ENCODE measurements around the gene RBBP9. TPM values are rescaled to one million over a fixed set of nuclear protein-coding genes. Genes with fewer than 3 reads are reported as not detected.
"Not testable (repeated sequence)": the region's sequence is repeated elsewhere in the genome, so short reads cannot be mapped to it uniquely, and the experiment has no call there.

The RBBP9 gene
- total RNA-seq, 1 experiment from 2014 or later = 3.5 TPM

DNA sequence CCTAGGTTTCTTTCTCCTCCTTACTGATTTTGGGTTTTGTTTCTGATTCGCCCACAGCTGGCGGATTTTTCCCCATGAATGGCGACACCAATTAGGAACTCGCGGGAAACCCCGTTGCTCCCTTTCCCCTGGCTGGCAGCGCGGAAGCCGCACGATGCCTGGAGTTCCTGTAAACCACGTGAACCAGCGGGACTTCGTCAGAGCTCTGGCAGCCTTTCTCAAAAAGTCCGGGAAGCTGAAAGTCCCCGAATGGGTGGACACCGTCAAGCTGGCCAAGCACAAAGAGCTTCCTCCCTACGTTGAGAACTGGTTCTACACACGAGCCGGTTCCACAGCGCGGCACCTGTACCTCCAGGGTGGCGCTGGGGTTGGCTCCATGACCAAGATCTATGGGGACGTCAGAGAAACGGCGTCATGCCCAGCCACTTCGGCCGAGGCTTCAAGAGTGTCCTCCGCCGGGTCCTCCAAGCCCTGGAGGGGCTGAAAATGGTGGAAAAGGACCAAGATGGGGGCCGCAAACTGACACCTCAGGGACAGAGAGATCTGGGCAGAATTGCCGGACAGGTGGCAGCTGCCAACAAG, 7.5 kb upstream of the RBBP9 start:
- no TSS peak for BruUV-seq (replicated peaks)
- Mint-ChIP-seq H3K27me3 (ENCODE audit: unreplicated experiment) (no peaks in the 10 kb centered on the region), H3K27ac (ENCODE audit: unreplicated experiment) (no peak overlapping the region), H3K4me3 (ENCODE audit: low read depth, unreplicated experiment) (no peak overlapping the region), H3K9me3 (ENCODE audit: low read depth, unreplicated experiment) (no peaks in the 10 kb centered on the region), H3K4me1 (ENCODE audit: low read depth, unreplicated experiment) (no peaks in the 10 kb centered on the region), H3K36me3 (ENCODE audit: insufficient read depth, unreplicated experiment) (peaks cover 15% of the 10 kb centered on the region)
- CTCF ChIA-PET = no interaction called here
- no peak for DNase-seq
- intact Hi-C loops (cut with micrococcal nuclease; ENCODE audit: unreplicated experiment) = no loop called here
- TF ChIP-seq, protein P1, sequence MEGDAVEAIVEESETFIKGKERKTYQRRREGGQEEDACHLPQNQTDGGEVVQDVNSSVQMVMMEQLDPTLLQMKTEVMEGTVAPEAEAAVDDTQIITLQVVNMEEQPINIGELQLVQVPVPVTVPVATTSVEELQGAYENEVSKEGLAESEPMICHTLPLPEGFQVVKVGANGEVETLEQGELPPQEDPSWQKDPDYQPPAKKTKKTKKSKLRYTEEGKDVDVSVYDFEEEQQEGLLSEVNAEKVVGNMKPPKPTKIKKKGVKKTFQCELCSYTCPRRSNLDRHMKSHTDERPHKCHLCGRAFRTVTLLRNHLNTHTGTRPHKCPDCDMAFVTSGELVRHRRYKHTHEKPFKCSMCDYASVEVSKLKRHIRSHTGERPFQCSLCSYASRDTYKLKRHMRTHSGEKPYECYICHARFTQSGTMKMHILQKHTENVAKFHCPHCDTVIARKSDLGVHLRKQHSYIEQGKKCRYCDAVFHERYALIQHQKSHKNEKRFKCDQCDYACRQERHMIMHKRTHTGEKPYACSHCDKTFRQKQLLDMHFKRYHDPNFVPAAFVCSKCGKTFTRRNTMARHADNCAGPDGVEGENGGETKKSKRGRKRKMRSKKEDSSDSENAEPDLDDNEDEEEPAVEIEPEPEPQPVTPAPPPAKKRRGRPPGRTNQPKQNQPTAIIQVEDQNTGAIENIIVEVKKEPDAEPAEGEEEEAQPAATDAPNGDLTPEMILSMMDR (IDR thresholded peaks at IDR 0.05; ENCODE audit: unreplicated experiment) = no peak

DNA sequence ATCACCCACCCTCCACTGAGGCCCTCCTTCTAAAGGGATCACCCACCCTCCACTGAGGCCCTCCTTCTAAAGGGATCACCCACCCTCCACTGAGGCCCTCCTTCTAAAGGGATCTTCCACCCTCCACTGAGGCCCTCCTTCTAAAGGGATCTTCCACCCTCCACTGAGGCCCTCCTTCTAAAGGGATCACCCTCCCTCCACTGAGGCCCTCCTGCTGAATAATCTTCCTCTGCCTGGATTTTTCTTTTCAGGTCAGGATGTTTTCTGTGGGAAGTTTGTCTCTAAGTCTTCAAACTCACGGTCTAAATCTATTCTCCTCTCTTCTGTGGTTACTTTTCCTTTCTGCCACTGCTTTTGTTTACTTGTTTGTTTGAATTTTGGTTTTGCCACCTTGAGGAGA, 4.6 kb upstream of the RBBP9 start:
- BruUV-seq (replicated peaks); H3K27ac Mint-ChIP-seq (ENCODE audit: unreplicated experiment); H3K4me3 Mint-ChIP-seq (ENCODE audit: low read depth, unreplicated experiment); CTCF ChIA-PET; H3K27me3 Mint-ChIP-seq (ENCODE audit: unreplicated experiment); H3K9me3 Mint-ChIP-seq (ENCODE audit: low read depth, unreplicated experiment); intact Hi-C loops (cut with micrococcal nuclease; ENCODE audit: unreplicated experiment); H3K4me1 Mint-ChIP-seq (ENCODE audit: low read depth, unreplicated experiment); DNase-seq; H3K36me3 Mint-ChIP-seq (ENCODE audit: insufficient read depth, unreplicated experiment): not testable (repeated sequence)

DNA sequence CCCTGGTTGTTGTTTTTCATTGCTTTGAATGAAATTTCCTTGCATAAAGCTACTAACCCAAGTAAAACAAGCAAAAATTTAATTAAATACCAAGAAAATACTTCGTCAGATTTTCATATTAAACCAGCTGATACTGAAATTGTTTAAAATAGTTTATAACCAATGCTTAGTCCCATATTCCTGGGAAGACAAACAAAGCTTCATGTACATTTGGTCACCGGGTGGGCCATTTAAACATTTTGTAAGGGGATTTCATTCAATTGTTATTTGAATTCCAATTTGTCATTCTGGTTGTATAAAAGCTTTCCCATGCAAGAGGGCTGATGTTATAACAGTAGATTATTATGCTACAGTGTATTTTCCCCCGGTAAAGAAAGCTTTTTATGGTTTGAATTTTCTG, 578 bp upstream of the RBBP9 start:
- no peaks in the 10 kb centered on the region for H3K9me3 Mint-ChIP-seq (ENCODE audit: low read depth, unreplicated experiment)
- H3K4me1 Mint-ChIP-seq (ENCODE audit: low read depth, unreplicated experiment) = no peaks in the 10 kb centered on the region
- H3K27me3 Mint-ChIP-seq (ENCODE audit: unreplicated experiment) = no peaks in the 10 kb centered on the region
- DNase-seq = no peak
- H3K27ac Mint-ChIP-seq (ENCODE audit: unreplicated experiment) = no peak overlapping the region
- no TSS peak for BruUV-seq (replicated peaks)
- TF ChIP-seq, protein P1 (IDR thresholded peaks at IDR 0.05; ENCODE audit: unreplicated experiment) = no peak
- H3K36me3 Mint-ChIP-seq (ENCODE audit: insufficient read depth, unreplicated experiment) = peaks cover 6% of the 10 kb centered on the region
- H3K4me3 Mint-ChIP-seq (ENCODE audit: low read depth, unreplicated experiment) = no peak overlapping the region
- intact Hi-C loops (cut with micrococcal nuclease; ENCODE audit: unreplicated experiment) = no loop called here
- CTCF ChIA-PET = no interaction called here

DNA sequence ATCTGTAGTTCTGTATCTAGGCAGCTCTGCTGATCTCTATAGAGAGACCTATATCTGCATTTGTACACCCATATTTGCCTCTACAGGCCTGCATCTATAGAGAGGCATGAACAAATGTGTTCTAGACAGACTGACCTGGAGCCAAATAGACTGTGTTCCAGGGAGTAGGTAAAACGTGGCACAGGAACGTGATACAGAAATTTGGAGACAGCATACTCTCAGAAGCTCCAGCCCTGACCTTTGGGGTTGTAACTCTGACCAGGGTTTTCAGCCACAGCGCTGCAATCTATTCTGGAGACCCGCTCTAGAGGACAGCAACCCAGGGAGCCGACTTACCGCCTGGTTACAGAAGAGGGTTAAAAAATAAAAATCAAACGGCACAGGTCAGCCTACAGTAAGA, 983 bp downstream of the RBBP9 start:
- H3K27ac Mint-ChIP-seq (ENCODE audit: unreplicated experiment) = no peak overlapping the region
- BruUV-seq (replicated peaks) = TSS peak; percentile 33
- intact Hi-C loops (cut with micrococcal nuclease; ENCODE audit: unreplicated experiment) = no loop called here
- peaks cover 11% of the 10 kb centered on the region for H3K36me3 Mint-ChIP-seq (ENCODE audit: insufficient read depth, unreplicated experiment)
- peak overlapping the region; percentile 74 for H3K4me3 Mint-ChIP-seq (ENCODE audit: low read depth, unreplicated experiment)
- CTCF ChIA-PET = no interaction called here
- DNase-seq = no peak
- H3K9me3 Mint-ChIP-seq (ENCODE audit: low read depth, unreplicated experiment) = no peaks in the 10 kb centered on the region
- H3K27me3 Mint-ChIP-seq (ENCODE audit: unreplicated experiment) = no peaks in the 10 kb centered on the region
- TF ChIP-seq, protein P1 (IDR thresholded peaks at IDR 0.05; ENCODE audit: unreplicated experiment) = no peak
- no peaks in the 10 kb centered on the region for H3K4me1 Mint-ChIP-seq (ENCODE audit: low read depth, unreplicated experiment)

DNA sequence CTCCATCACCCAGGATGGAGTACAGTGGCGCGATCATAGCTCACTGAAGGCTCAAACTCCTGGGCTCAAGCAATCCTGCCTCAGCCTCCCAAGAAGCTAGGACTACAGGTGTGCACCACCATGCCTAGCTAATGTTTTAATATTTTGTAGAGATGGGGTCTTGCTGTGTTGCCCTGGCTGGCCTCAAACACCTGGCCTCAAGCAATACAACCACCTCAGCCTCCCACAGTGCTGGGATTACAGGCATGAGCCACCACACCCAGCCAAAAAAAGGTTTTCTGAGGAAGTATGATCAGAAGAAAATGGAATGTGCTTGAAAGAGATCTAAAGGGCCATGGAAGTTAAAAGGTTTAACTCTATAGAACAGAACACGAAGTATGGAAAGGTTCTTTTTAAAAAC, 8.7 kb downstream of the RBBP9 start:
- BruUV-seq (replicated peaks) = no TSS peak
- Mint-ChIP-seq H3K9me3 (ENCODE audit: low read depth, unreplicated experiment) (no peaks in the 10 kb centered on the region), H3K27ac (ENCODE audit: unreplicated experiment) (no peak overlapping the region), H3K4me1 (ENCODE audit: low read depth, unreplicated experiment) (no peaks in the 10 kb centered on the region), H3K4me3 (ENCODE audit: low read depth, unreplicated experiment) (no peak overlapping the region), H3K36me3 (ENCODE audit: insufficient read depth, unreplicated experiment) (peaks cover 5% of the 10 kb centered on the region), H3K27me3 (ENCODE audit: unreplicated experiment) (no peaks in the 10 kb centered on the region)
- intact Hi-C loops (cut with micrococcal nuclease; ENCODE audit: unreplicated experiment) = no loop called here
- no peak for DNase-seq
- CTCF ChIA-PET = no interaction called here
- TF ChIP-seq, protein P1 (IDR thresholded peaks at IDR 0.05; ENCODE audit: unreplicated experiment) = no peak
